GM12875 (cell line): ENCODE data around the gene B3GAT3.
"Not testable (repeated sequence)": the region's sequence is repeated elsewhere in the genome, so short reads cannot be mapped to it uniquely, and the experiment has no call there.

Experiments used
- H3K4me3 ChIP-seq: one replicate; pipeline ENCODE4 v1.5.1; 2011; ENCODE audit warnings: low read depth, low read length, control low read depth
- CTCF ChIP-seq: IDR thresholded peaks from 2 replicates; pipeline ENCODE4 v1.5.1; 2011; ENCODE audit warnings: low read depth, mild to moderate bottlenecking, control low read depth, inconsistent platforms, low read length, moderate library complexity, borderline replicate concordance; ENCODE audit not compliant: insufficient read depth

Gene B3GAT3

DNA sequence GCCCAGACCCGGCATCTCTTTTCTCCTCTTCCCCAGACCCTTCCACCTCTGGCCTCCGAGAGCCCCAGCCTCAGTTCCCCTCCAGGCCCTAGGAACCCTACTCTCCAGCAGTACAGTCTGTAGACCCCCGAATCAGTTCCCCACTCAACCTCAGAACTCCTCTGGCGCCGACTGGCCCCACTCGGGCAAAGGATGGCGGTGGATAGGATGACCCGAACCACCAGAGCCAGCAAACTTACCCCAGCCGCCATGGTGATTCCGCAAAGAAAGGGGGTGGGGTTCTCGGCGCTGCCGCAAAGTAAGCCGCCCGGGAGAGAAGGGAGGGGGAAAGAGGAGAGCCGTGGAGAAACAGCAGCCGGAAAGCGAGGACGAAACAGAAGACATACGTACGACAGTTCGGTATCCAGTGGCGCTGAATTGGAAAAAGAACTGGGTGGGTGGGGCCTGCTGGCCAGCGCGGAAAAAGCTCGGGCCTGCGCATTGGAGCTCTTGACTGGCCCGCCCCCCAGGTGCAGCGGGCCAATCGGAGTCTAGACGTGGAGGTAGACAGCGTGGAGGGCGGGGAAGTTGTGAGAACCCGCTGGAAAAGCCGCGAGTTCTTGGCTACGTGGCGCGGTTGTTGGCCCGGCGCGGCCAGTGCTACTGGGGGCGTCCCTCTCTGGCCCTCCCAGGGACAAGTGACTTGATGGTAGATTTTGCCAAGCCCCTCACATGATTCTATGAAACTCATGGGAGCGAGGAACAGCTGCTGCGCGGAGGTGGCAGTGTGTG, 48.0 kb downstream of the B3GAT3 start, which contains the start of gene EEF1G:
Gene EEF1G, minus strand, starts transcription at position 300 of the 771 bp plus-strand sequence. Its CDS starts 49 bp downstream, at position 251.
- no peak for TF ChIP-seq CTCF
- peak within 1 kb of the TSS; percentile 85 for H3K4me3 ChIP-seq

DNA sequence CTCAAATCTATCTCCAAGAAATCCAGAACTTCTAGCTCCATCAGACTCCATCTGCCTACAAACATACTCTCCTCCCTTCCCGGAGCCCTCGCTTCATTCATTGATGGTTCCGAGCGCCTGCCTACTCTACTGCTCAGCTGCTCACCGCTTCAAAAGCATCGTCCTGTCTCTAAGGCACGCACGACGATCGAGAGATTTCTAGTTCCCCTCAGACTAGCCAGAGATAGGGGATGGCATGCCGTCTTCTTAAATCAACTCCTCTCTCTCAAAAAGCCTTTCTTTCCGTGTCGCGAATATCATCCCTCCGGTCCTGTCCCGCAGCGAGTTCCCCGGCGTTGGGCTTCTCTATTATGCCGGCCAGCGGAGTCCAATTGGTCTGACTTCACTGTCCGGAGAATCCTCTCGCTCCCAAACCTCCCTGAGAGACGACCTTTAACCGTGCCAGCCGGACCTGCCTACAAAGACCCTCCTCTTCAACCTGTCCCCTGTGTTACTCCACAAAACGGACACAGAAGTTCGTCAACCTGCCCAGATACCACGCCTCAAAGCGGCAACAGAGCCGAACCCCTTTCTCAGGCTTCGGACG, 48.7 kb downstream of the B3GAT3 start:
- peak overlapping the region; percentile 85 for H3K4me3 ChIP-seq
- TF ChIP-seq CTCF: no peak

DNA sequence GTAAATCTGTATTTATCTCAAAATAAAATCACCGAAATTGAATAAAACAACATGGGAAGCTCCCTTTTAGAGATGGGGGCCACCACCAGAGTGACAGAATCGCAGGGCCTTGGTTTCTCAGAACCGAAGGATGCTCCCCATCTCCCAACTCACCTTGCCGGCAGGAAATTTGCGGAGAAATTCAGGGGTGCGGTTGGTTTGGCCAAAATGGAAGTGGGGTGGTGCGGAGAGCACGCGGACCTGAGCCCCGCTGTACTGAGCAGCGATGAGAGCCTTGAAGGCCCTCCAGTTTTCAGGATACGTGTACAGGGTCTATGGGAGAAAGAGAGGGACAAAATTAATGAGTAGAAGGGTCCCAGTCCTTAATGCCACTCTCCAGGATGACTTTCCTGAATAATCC, 49.4 kb downstream of the B3GAT3 start:
- no peak for TF ChIP-seq CTCF
- H3K4me3 ChIP-seq: peak overlapping the region; percentile 85

GRCh38 chr11:62571493-62571892, 50.3 kb downstream of the B3GAT3 start:
- not testable (repeated sequence) for H3K4me3 ChIP-seq

GRCh38 chr11:62570903-62571302, 50.9 kb downstream of the B3GAT3 start:
- not testable (repeated sequence) for H3K4me3 ChIP-seq

DNA sequence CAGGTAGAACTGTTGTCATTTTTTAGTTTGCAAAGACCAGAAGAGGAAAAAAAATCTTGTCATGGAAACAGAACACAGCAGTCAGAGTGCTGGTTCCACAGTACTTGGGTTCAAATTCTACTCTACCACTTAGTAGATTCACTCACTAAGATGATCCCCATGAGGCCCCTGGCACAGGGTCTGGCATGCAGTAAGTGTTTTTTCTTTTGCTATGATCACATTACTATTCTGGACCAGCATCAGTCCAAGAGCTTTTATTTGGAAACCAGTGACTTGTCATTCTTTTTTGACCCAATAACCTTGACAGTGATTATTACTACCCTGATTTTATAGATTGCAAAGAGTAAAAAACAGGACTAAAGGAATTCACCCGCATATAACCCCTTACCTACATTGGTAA, 52.2 kb downstream of the B3GAT3 start:
- H3K4me3 ChIP-seq: no peak overlapping the region

GRCh38 chr11:62567018-62567633, 54.7 kb downstream of the B3GAT3 start:
- H3K4me3 ChIP-seq: no peak overlapping the region
- no peak for TF ChIP-seq CTCF

More for the DNA sequence above, 52.2 kb downstream of the B3GAT3 start:
- TF ChIP-seq CTCF: no peak

- no peak overlapping the region for H3K4me3 ChIP-seq
- no peak for TF ChIP-seq CTCF
Measured at GRCh38 chr11:62566247-62566646, 55.5 kb downstream of the B3GAT3 start.
